Esophagus squamous epithelium (tissue), 4 donors: ENCODE results near the gene SORL1-AS1.

Experiments
- CTCF ChIP-seq, 6 experiments: fragments of 450-650 bp in 4 of 6; fragments of 200-600 bp in 2 of 6; sonication (generic) in 2 of 6; IDR thresholded peaks; one replicate each; pipeline ENCODE4 v1.5.1; 2016 to 2019; ENCODE audit warnings: antibody characterized with exemption in 6 of 6, mild to moderate bottlenecking in 4 of 6, moderate library complexity in 4 of 6
- POLR2A ChIP-seq, 4 donors: fragments of 450-650 bp; IDR thresholded peaks; one replicate each; pipeline ENCODE4 v1.6.1; 2017; ENCODE audit warnings: antibody characterized with exemption in 4 of 4, mild to moderate bottlenecking in 4 of 4, moderate library complexity in 3 of 4

GRCh38 chr11:121451986-121452608, 670 bp downstream of the SORL1-AS1 start, which contains the start of gene SORL1:
- TF ChIP-seq CTCF (IDR thresholded peaks at IDR 0.05) (peak; percentile 27 to 71 (median 52)), POLR2A (IDR thresholded peaks at IDR 0.05) (no peak)
